Posterior cingulate gyrus (tissue), 11 donors: ENCODE data around the gene MRM2.

Source experiments
- DNase-seq, 10 donors: peaks; one replicate each; pipeline versions ENCODE4 v3.0.0 to v3.0.0-alpha.2; 2020 to 2021; ENCODE audit warnings: mixed read lengths in 3 of 10
- intact Hi-C: fragments of 100-400 bp; cut with DNase I; formaldehyde crosslinking; loops from one replicate; pipeline ENCODE4 v1.15.1; 2023

Gene MRM2

DNA sequence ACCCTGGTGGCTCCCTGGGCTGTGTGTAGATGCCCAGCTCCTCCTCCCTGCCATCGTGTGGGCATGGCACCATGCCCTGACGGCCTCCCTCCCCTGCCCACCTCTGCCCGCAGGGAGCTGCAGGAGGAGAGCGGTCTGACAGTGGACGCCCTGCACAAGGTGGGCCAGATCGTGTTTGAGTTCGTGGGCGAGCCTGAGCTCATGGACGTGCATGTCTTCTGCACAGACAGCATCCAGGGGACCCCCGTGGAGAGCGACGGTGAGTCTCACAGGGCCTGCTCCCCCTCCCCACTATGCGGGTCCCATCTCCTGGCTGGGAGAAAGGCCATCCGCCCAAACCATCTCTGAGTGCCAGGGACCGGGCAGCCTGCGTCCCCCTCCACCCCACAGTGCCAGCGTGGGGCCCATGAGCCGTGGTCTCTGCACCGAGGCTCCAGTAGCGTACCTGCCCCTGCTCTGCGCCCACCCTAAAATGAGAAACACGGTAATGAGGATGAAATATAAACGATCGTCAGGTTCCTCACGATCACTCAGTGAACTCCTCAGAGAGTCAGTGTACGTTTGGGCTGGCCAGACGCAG, 7.8 kb upstream of the MRM2 start:
- intact Hi-C loops = no loop called here
- DNase-seq = no peak

DNA sequence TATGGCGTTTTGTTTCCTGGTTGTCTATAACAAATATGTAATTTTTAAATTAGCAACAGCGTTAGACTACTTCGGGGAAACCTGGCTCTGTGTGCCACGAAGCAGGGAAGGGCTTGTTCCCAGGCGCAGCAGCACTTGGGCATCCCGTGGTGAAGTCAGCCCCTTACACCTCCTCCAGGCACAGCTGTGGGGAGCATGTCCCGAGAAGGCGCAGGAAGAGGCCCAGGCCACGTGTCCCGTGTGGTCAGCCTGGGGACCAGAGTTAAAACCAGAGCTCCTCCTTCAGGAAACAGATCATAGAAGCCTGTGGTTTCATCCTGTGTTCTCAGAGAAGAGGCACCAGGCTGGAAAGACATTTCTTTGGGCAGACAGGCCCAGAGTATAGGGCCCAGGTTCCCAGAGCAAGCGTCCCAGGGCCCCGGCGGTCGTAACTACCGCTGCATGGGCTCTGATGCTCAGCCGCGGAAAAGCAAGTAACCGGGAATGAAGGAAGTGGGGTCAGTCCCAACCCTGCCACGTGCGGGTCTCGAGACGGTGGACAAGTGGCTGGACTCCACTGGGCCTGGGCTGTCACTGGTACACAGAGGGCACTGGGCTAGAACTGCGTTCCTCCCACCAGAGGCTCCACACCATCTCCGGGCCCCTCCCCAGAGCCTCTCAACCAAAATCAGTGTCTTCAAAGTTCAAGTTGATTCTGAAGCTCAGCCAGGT, 7.1 kb upstream of the MRM2 start:
- intact Hi-C loops = no loop called here
- DNase-seq = peak in 2 of 10 donors; percentile 21 to 48

DNA sequence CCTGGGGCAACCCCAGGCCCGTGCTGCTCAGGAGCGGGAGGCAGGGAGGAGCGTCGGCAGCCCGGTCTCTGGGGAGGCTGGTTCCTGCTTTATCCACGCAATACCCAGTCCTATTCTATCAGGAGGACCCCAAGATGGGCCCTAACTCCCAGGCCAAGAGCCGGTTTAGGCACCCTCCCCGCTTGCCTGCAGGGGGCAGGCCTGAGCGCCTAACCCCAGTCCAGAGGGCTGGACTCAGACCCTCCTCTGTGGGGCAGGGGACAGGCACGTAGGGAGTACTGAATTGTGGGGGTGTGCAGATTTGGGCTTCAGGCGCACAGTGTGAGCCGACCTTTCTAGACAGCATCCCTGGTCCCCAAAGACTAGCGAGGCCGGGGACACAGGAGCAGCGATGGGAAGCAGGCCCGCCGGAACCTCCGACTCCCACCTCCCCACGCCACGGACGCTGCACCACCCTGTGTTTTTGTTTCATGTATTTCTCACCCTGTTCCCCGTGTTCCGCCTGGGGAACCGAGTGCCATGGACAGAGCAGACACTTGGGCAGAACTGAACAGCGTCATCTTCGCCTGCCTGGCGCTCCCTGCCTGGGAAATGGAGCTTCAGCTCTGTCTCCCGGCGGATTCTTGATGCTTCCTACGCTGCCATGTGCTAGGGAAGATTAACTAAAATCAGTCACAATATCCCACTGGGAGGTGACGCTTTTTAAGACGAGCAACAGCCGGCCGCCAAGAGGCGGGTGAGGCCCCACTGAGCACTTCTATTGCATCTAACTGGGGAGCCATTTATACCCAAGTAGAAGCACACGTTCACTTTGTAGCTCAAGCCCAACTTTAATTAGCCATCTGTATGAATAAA, 5.4 kb upstream of the MRM2 start:
- intact Hi-C loops = loop anchor here (1.0 kb wide), 1 partner anchor 101 kb away; no protein-coding TSS in a partner anchor
- DNase-seq = peak in 1 of 10 donors; percentile 54

DNA sequence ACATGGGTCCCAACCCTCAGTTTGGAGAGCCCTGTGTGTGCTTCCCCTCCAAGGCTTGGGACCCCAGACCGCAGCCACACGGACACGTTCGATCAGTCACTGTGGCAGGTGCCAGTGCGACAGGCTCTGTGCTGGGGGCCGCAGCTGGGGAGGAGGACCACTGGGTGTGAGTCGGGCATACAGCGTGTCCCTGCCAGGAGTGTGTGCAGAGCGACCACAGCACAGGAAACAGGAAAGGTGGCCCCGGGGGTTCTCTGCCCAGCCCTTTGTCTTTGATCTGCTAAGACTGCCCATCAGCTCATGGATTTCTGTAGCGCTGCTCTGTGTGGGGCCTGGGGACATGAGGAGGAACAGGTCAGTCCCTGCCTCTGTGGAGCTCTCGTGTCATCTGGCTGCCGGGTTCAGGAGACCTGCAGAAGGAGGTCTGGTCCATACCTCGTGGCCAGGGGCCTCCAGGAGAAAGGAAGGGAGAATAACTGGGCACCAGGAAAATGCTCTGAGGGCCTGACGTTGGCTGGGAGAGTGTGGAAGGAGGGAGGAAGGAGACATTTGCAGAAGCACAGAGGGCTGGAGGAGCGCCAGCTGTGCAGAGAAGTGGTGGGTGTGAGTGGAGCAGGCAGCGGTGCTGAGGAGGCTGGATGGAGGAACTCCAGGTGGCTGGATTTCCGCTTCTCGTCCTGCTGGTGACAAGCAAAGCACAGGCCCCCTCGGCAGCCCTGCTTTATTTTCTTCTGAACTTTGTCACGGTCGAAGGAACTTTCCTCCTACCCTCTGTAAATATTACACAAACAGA, 4.1 kb upstream of the MRM2 start:
- intact Hi-C loops = no loop called here
- peak; percentile 37 to 96 (median 79) for DNase-seq

DNA sequence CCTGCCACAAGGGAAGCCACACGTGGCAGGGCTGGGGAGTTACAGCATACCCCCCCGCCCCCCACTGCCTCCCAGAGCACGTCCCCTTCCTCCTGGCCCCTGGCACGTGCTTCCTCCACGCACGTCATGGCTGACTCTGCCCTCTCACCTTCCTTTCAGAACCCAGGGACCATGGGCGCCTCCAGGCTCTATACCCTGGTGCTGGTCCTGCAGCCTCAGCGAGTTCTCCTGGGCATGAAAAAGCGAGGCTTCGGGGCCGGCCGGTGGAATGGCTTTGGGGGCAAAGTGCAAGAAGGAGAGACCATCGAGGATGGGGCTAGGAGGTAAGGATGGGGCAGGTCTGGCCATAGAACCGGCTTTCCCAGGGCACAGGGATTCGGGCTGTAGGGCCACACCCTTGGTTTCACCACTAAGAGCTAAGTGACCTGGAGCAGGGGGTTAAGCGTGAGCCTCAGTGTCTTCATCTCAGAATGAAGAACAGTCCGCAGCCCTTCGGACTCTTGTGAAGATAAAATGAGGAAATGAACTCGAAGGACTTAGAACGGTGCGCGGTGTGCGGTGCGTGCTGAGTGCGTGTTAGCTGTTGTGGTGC, 2.5 kb upstream of the MRM2 start:
- intact Hi-C loops = loop anchor here (5.0 kb wide), 1 partner anchor 68 kb away; the partner anchor contains the start of gene SNX8
- no peak for DNase-seq

DNA sequence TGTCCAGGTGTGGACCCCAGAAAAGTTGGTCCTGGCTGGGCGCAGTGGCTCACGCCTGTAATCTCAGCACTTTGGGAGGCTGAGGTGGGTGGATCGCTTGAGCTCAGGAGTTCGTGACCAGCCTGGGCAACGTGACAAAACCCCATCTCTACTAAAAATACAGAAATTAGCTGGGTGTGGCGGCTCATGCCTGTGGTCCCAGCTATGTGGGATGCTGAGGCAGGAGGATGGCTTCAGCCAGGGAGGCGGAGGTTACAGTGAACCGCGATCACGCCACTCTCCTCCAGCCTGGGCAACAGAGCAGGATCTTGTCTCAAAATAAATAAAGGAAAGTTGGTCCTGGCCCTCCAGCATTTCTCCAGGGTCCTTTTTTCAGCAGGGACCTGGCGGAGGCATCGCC, 1.5 kb upstream of the MRM2 start:
- intact Hi-C loops = loop anchor here (5.0 kb wide), 1 partner anchor 69 kb away; the partner anchor contains the start of gene SNX8

DNA sequence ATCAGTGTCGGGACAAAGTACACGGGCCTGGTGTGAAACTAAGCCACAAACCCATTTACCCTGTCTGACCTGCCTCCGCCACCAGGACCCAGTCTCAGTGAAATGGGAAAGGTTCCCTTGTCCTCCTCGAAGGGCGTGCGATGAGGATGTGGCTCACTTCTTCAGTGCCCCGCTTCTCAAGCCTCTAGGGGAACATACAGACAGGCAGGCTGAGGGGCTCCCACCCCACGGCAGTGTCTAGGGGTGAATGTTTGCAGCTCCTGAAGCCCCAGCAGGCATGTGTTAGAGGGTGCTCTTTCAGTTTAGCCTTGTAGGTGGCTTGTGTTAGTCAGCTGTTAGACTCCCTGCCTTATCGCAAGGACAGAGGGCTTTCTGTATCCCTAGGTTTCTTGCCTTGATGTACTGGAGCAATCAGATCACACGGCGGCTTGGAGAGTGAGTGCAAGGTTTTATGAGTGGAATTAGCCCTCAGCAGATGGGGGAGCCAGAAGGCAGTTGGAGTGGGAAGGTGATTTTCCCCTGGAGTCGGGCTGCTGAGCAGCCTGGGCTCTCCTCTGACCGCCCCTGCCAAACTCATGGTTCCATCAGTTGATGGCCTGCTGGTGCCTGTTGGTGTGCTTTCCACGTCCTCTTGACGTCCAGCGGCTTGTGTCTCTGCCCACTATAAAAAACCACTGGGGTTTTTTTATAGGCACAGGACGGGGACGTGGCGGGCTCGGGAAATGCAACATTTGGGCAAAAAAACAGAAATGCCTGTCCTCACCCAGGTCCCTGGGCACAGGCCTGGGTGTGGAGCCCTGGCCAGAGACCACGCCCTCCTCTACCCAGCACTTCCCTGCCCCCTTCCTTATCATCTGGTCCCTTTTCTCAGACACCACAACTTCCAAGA, 780 bp upstream of the MRM2 start:
- intact Hi-C loops = loop anchor here (5.0 kb wide), 1 partner anchor 70 kb away; the partner anchor contains the start of gene SNX8
- no peak for DNase-seq

More for the DNA sequence above, 1.5 kb upstream of the MRM2 start:
- DNase-seq = no peak

DNA sequence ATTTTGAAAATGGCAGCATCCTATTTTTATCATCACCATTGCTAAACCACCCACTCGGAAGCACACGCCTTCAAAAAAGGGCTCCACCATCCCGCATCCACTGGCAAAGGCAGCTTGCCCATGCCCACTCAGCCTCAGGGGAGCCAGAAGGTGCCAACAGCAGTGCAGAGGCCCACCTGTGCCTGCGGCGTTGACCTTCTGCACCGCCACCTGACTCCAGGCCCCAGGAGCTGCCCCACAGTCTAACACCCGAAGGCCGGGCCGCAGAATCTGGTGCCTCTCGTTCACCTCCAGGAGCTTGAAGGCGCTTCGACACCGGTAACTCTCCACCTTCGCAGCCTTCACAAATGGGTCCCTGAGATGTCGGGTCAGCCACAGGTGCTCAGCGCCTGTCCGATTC, 2.8 kb downstream of the MRM2 start:
- DNase-seq = no peak
- intact Hi-C loops = no loop called here

DNA sequence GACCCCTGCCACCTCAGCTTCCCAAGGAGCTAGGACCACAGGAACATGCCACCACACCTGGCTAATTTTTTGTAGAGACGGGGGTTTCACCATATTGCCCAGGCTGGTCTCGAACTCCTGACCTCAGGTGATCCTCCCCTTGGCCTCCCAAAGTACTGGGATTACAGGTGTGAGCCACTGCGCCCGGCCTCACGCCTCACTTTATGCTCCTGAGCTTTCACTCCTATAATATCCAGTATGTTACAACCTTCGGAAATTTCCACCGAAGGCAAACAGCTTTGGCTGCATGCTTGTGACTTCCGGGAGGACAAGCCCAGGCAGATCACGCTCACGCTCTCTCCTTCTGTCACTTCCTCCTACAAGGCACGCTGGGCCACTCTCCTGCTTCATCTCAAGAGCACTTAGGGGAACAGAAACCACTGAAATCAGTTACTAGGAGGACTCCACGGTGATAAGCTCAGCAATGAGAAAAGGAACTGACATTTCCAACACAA, 4.8 kb downstream of the MRM2 start:
- intact Hi-C loops = no loop called here
- peak in 4 of 10 donors; percentile 31 to 48 (median 39) for DNase-seq

DNA sequence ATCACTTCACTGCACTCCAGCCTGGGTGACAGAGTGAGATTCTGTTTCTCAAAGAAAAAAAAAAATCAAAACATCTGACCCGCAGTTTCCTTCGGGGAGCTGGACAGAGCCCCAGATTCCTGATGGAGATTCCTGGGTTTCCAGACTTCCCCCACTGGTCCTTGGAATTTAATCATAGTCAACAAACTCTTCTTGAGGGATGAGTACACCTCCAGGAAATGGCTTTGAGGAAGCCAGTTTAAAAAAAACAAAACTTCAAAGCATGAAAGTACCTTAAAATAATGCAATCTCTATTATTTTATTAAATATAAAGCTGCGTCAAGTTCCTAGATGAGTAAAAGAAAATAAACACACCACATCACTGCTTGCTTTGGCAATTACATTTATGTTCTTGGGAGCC, 8.1 kb downstream of the MRM2 start:
- DNase-seq = no peak
- intact Hi-C loops = no loop called here

DNA sequence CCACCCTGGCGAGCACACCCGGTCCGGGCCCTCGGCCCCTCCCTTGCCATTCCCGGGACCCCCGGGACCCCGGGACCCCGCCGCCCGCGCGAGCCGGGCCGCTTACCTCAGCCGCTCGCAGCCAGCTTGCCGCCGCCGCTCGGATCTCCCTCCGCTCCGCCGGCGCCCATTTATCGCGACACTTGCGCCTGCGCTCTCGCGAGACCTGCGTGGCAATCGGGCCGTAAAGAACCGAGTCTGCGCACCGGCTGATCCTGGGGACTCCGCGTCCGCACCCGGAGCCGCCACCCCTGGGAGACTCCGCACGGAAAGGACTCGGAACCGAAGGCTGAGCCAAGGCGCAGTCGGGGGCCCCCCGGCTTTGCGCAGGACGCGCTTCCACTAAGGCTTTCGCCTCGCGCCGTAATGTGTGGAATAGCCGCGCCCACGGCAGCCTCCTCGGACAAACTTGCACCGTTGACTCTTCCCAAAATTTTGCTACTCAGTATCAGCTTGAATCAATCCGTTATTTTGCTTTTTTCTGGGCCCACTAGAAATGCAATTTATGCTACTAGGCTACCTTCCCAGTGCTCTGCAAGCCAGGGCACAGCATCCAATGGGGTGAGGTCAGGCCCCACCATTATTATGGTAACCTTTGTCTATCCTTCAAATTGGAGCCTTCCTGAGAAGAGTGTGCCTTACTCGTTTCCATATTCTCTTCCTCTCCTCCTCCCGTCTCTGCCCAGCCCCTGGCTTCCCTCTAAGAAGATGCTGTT, 9.1 kb downstream of the MRM2 start, which contains the start of gene MAD1L1:
TSS of gene MAD1L1 (minus strand) at position 180 of the 755 bp plus-strand sequence. CDS start 2,812 bp downstream, outside the sequence.
- intact Hi-C loops = no loop called here
- peak; percentile 83 to 98 (median 90) for DNase-seq

DNA sequence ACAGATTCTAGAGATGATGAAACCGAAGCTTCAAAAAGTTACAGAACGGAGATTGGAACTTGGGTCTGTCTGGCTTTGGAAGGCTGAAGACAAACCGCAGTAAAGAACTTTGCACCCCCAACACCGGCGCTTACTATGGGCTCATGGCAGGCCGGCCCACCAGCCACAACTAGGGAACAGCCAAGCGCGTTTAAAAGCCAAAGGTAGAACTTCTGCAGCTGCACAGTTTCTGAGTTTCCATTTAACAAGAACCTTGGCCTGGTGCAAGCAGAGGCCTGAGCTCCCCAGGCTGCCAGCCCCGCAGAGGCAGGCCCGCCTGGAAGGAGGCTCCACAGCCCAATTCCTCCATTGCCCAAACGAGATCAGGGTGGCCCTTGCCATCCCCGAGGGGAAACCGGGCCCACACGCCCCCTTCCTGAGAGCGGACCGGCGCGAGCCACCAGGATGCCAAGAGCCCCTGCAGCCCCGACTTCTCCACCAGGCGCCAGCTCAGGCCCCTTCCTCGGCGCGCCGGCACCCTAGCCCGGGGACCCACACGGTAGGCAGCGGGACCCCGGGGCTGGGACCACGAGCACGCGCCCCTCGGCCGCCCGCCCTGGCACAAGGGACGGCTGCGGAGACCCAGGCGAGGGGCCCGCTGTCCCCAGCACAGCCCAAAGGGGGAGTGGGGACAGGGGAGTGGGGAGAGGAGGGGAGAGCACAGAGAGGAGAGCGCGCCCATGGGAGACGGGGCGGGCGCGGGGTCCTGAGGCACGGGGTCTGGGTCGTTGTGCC, 9.8 kb downstream of the MRM2 start:
- no peak for DNase-seq
- intact Hi-C loops = no loop called here

DNA sequence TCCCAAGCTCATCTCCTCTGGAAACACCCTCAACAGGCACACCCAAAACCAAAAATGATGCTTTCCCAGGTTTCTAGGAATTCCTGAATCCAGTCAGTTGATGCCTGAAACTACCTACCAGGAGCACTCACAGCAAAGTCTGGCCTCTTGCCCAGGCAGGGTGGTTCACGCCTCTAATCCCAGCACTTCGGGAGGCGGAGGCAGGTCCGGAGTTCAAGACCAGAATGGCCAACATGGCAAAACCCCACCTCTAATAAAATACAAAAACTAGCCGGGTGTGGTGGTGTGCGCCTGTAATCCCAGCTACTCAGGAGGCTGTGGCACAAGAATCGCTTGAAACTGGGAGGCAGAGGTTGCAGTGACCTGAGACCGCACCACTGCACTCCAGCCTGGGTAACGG, 11.1 kb downstream of the MRM2 start:
- intact Hi-C loops = no loop called here
- no peak for DNase-seq

DNA sequence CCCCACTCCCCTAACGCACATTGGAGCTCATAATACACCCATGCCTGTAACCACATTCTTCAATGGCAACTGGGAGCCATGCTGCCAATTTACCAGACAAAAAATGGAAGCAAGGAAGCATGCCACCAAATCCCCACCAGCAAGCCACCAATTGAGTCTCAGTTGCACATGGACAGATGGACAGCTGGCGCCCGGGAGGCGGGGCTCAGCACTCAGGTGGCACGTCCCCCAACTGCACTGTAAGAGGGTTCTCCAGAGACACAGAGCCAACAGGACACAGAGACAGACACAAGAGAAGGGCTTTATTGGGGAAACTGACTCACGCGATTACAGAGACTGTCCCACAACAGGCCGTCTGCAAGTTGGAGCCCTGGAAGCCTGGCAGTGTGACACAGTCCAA, 11.8 kb downstream of the MRM2 start:
- intact Hi-C loops = no loop called here
- DNase-seq = no peak

DNA sequence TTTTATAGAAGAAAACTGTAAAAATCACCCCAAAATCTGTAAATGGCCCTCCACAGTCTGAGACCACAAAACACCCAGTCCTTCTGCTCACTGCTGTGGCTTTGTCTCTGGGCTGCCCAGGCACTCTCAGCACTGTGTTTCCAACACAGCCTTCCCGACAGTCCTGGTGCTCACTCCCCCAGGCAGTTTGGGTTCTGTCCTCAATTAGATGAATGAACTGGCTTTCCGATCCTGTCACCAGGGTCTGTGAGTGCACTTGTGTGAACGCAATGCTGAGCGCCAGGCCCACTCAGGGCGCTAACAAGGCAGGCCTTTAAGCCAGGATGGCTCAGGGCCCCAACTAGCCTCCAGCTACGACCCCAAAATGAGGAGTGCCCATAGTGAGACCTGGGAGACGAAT, 12.5 kb downstream of the MRM2 start:
- intact Hi-C loops = no loop called here
- peak in 1 of 10 donors; percentile 31 for DNase-seq

DNA sequence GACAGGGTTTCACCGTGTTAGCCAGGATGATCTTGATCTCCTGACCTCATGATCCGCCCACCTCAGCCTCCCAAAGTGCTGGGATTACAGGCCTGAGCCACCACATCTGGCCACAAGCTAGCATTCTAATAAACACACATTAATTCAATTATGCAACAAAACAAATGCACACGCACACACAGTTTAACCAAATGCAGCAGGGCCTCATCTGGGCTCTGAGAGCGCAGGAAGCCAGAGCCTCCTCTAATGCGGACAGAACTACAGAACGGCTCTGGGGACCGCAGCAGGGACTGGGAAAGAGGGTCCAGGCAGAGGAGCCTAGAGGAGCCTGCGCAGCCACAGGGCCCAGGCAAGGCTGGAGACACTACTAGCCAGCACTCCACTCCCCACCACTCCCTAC, 13.1 kb downstream of the MRM2 start:
- intact Hi-C loops = no loop called here
- no peak for DNase-seq

DNA sequence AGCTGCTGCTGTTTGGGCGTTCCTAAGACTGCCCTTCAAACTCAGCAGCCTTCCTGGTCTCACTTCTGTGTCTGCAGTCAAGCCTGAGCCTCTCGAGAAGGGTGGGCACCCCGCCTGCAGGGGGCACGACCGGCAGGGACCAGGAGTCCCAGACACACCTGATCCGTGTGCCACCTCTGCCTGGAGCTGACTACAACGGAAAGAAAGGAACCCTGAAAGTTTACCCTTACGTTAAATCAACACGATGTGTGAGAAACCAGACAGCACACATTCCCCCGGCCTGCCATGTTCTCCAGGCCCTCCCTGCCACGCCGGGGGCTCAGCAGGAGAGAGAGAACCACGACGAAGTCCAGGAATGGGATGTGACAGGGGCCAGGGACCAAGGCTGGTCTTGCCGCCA, 14.3 kb downstream of the MRM2 start:
- DNase-seq = no peak
- intact Hi-C loops = no loop called here
